HG03095 (cell line): Measurements from ENCODE around the gene RPS24.

ENCODE experiments used
- ATAC-seq: cut with Tn5 transposase; IDR thresholded peaks from one replicate; pipeline ENCODE4 v1.9.1; 2021; ENCODE audit warnings: moderate library complexity; ENCODE audit not compliant: unreplicated experiment

RPS24 gene

DNA sequence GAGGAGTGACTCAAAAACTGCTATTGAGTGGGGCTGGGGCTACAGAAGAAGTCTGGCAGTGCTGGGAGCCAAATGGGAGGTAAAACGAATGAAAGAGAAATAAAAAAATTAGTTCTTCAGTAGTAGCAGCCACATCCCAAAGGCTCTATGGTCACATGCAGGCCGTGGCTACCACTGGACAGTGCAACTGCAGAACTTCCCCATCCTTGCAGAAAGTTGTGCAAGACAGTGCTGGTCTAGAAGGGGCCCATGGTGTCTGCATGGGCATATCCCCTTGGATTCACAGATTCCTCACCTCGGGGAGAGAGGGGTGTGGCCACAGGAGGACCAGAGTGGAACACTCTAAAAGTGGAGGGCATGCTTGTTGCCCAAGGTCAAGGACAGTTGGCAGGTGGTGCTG lies 47.6 kb downstream of the RPS24 start:
- no peak for ATAC-seq

DNA sequence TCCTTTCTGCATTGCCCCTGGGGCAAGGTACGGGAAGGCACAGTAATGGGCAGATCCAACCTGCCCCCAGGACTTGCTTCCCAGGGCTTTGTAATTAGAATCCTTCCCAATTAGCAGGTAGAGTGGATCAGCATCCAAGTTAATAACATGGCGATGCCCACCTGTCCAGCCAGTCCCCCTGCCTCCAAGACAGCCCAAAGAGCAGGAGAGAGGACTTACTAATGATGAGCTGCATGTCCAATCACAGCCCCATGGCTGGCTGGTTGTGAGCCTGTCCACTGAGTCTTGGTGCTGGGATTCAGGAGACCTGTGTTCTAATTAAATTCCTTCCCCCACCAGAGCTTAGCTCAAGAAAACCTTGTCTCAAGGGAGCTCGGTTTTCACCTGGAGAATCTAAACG lies 49.0 kb downstream of the RPS24 start:
- ATAC-seq = no peak
